HG03045 (cell line): ENCODE results near the gene ZC3H18.
A peak's percentile ranks its signal among the peaks of the same experiment; 100 is the strongest.

ENCODE experiments used
- ATAC-seq: cut with Tn5 transposase; IDR thresholded peaks from one replicate; pipeline ENCODE4 v1.9.1; 2021; ENCODE audit warnings: mild to moderate bottlenecking, moderate library complexity; ENCODE audit not compliant: unreplicated experiment

Gene ZC3H18

GRCh38 chr16:88548985-88549384 is 21.2 kb upstream of the ZC3H18 start:
- ATAC-seq = no peak

- ATAC-seq = no peak
Observed at GRCh38 chr16:88549671-88550245, 20.4 kb upstream of the ZC3H18 start.

GRCh38 chr16:88550246-88550661 is 19.9 kb upstream of the ZC3H18 start:
- ATAC-seq = no peak

GRCh38 chr16:88552166-88552565 is 18.0 kb upstream of the ZC3H18 start:
- no peak for ATAC-seq

GRCh38 chr16:88552815-88553214 is 17.4 kb upstream of the ZC3H18 start:
- no peak for ATAC-seq

- no peak for ATAC-seq
Observed at GRCh38 chr16:88553739-88554138, 16.5 kb upstream of the ZC3H18 start.

GRCh38 chr16:88554711-88555264 is 15.4 kb upstream of the ZC3H18 start:
- ATAC-seq = no peak

GRCh38 chr16:88556294-88556988 is 13.8 kb upstream of the ZC3H18 start:
- no peak for ATAC-seq

- ATAC-seq = no peak
Observed at GRCh38 chr16:88558457-88559442, 11.5 kb upstream of the ZC3H18 start.

- no peak for ATAC-seq
Observed at GRCh38 chr16:88560714-88561484, 9.3 kb upstream of the ZC3H18 start.

GRCh38 chr16:88561485-88562359 is 8.5 kb upstream of the ZC3H18 start:
- ATAC-seq = no peak

GRCh38 chr16:88566158-88566557 is 4.0 kb upstream of the ZC3H18 start:
- no peak for ATAC-seq

- no peak for ATAC-seq
Observed at GRCh38 chr16:88568710-88569613, 1.2 kb upstream of the ZC3H18 start.

GRCh38 chr16:88569614-88569984 is 604 bp upstream of the ZC3H18 start:
- peak; percentile 25 for ATAC-seq

- no peak for ATAC-seq
Observed at GRCh38 chr16:88570691-88571092, 489 bp downstream of the ZC3H18 start.

GRCh38 chr16:88575251-88575650 is 5.0 kb downstream of the ZC3H18 start:
- ATAC-seq = no peak

- ATAC-seq = no peak
Observed at GRCh38 chr16:88576307-88576706, 6.1 kb downstream of the ZC3H18 start.

GRCh38 chr16:88577166-88577565 is 7.0 kb downstream of the ZC3H18 start:
- ATAC-seq = no peak
